Medulla oblongata (tissue), 1 donor: ENCODE results near the gene COPB1.
"Not testable (repeated sequence)": the region's sequence is repeated elsewhere in the genome, so short reads cannot be mapped to it uniquely, and the experiment has no call there.

ENCODE experiments used
- DNase-seq: peaks from one replicate; pipeline ENCODE4 v3.0.0-alpha.2; 2015; ENCODE audit errors: extremely low spot score

COPB1 gene

GRCh38 chr11:14499560-14500180, at the start of gene COPB1:
Gene COPB1 (minus strand): TSS chr11:14499811. CDS start chr11:14498928, 883 bp downstream.
- DNase-seq = peak; percentile 97

GRCh38 chr11:14547440-14547839, 47.8 kb upstream of the COPB1 start:
- no peak for DNase-seq

GRCh38 chr11:14546672-14547071, 47.1 kb upstream of the COPB1 start:
- no peak for DNase-seq

GRCh38 chr11:14544611-14545010, 45.0 kb upstream of the COPB1 start:
- DNase-seq = no peak

- no peak for DNase-seq
These were observed 43.6 kb upstream of the COPB1 start for GRCh38 chr11:14543260-14543659.

- DNase-seq = no peak
These were observed 42.7 kb upstream of the COPB1 start for GRCh38 chr11:14542324-14542723.

GRCh38 chr11:14541192-14541947, 41.8 kb upstream of the COPB1 start:
- peak; percentile 54 for DNase-seq

GRCh38 chr11:14539982-14540421, 40.4 kb upstream of the COPB1 start:
- no peak for DNase-seq

GRCh38 chr11:14538926-14539554, 39.4 kb upstream of the COPB1 start:
- no peak for DNase-seq

GRCh38 chr11:14538271-14538925, 38.8 kb upstream of the COPB1 start:
- no peak for DNase-seq

- peak; percentile 63 for DNase-seq
These were observed 37.6 kb upstream of the COPB1 start for GRCh38 chr11:14537134-14537599.

GRCh38 chr11:14535166-14535565, 35.6 kb upstream of the COPB1 start:
- DNase-seq = not testable (repeated sequence)

GRCh38 chr11:14529951-14530350, 30.3 kb upstream of the COPB1 start:
- no peak for DNase-seq

- DNase-seq = no peak
These were observed 29.7 kb upstream of the COPB1 start for GRCh38 chr11:14529321-14529720.

GRCh38 chr11:14522801-14523200, 23.2 kb upstream of the COPB1 start:
- no peak for DNase-seq

GRCh38 chr11:14522245-14522644, 22.6 kb upstream of the COPB1 start:
- DNase-seq = no peak

- DNase-seq = no peak
These were observed 21.1 kb upstream of the COPB1 start for GRCh38 chr11:14520747-14521151.

- DNase-seq = peak; percentile 97
These were observed 20.5 kb upstream of the COPB1 start, which contains the start of gene PSMA1 for GRCh38 chr11:14519917-14520746. Gene PSMA1 (minus strand): TSS chr11:14520386. CDS start chr11:14520299, 87 bp downstream.

- no peak for DNase-seq
These were observed 19.9 kb upstream of the COPB1 start for GRCh38 chr11:14519597-14519916.

- DNase-seq = no peak
These were observed 19.2 kb upstream of the COPB1 start for GRCh38 chr11:14518820-14519219.

GRCh38 chr11:14513800-14514199, 14.2 kb upstream of the COPB1 start:
- no peak for DNase-seq
